GM19238 (cell line): ENCODE results near the gene XRCC4.
"Not testable (repeated sequence)": the region's sequence is repeated elsewhere in the genome, so short reads cannot be mapped to it uniquely, and the experiment has no call there.

Source experiments
- DNase-seq: peaks from one replicate; pipeline ENCODE4 v3.0.0; 2011; ENCODE audit warnings: low spot score; ENCODE audit not compliant: insufficient read length

The XRCC4 gene

GRCh38 chr5:83115816-83116215, 38.5 kb downstream of the XRCC4 start:
- no peak for DNase-seq

- DNase-seq, result no peak
Measured at GRCh38 chr5:83118471-83118870, 41.1 kb downstream of the XRCC4 start.

DNA sequence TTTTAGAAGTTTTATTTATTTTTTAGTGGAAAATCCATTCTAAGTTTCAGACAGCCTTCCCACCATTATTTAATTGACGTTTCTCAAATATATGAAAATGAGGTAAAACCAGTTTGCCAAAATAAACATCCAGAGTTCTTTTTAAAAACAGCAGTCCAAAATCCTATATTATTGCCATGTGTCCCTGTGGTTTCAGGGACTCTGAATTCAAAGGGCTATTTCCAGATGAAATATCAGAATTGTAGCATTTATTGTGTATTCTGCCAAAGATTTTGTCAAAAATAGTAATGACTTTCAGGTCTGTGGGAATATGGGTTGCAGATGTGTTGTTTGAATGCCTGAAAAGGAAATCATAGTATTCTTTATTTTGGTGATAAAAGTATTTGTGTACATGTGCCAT, 41.6 kb downstream of the XRCC4 start:
- DNase-seq, result no peak

- DNase-seq, result no peak
Measured at GRCh38 chr5:83124593-83124992, 47.2 kb downstream of the XRCC4 start.

DNA sequence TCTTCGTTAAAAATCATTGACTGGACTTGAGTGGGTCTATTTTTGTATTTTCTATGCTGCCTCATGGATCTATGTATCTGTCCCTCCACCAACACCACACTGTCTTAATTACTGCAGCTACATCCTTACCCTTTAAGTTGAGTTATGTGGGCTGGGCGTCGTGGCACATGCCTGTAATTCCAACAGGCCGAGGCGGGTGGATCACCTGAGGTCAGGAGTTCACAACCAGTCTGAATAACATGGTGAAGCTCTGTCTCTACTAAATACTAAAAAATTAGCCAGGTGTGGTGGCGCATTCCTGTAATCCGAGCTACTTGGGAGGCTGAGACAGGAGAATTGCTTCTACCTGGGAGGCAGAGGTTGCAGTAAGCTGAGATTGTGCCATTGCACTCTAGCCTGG, 48.2 kb downstream of the XRCC4 start:
- no peak for DNase-seq

DNA sequence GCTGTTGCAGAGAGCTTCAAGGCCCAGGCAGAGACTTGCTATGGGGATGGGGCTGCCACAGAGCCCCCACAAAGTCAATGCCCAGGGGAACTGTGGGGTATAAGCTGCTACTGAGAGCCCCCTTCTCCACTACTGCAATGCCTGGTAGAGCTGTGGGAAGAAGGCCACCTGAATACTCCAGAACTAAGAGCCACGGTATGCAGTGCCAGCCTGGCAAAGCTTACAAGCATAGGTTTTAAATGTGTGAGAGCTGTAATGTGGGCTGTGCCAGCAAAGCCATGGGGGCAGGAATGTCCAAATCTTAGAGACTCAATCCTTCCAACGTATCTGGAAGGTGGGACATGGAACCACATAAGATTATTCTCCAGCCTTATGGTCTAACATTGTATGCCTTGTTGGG, 49.2 kb downstream of the XRCC4 start:
- no peak for DNase-seq

DNA sequence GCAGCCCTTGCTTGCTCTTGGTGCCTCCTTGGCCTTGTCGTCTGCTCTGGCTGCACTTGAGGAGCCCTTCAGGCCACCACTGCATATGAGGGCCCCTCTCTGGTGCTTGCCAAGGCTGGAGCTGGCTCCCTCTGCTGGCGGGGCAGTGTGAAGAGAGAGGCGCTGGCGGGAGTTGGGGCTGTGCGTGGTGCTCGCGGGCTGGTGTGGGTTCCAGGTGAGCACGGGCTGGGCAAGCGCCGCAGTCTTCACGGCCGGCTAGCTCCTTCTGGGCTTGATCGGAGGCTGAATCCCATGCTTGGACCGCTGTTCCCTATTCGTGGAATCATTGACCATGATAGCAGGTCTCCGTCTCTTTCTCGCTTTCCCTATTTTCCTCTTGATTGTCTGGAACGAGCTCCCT, 56.5 kb downstream of the XRCC4 start:
- DNase-seq, result no peak

- DNase-seq, result no peak
Measured at GRCh38 chr5:83142526-83142925, 65.2 kb downstream of the XRCC4 start.

DNA sequence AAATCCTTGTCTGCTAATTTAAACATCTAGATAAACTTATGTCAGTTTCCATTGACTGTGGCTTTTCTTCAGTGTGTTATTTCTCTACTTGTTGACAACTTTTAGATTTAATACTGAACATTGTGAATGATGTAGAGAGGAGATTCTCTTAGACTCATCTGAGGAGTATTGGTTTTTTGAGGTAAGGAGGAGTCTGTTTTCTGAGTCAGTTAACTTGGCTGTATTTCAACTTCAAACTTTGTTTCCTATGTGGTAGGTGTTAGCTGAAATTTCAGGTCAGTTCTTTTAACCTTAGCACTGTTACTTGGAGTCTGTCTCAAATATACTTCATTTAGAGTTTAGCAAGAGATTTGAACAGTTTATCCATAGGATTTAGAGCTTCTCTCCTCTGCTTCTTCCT, 67.9 kb downstream of the XRCC4 start:
- no peak for DNase-seq

GRCh38 chr5:83145882-83146331, 68.6 kb downstream of the XRCC4 start:
- DNase-seq, result no peak

- no peak for DNase-seq
Measured at GRCh38 chr5:83146441-83146840, 69.1 kb downstream of the XRCC4 start.

GRCh38 chr5:83147593-83147992, 70.2 kb downstream of the XRCC4 start:
- DNase-seq, result no peak

DNA sequence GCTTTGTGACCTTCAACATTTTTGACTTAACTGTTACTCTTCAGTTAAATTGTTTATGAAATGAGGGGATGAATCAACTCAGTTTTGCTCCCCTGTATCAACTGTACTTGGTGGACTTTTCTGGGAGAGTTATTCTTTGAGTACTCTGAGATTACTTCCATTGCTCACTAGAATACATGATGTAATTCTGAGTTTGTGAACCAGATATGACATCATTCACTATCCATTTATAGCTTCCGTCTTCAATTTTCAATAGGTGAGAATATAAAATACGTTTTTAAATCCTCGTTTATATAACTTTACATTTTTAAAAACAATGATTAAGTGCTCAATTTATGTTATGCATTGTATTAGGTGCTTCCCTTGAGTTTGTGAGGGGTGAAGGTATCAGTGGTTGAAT, 71.0 kb downstream of the XRCC4 start:
- no peak for DNase-seq

DNA sequence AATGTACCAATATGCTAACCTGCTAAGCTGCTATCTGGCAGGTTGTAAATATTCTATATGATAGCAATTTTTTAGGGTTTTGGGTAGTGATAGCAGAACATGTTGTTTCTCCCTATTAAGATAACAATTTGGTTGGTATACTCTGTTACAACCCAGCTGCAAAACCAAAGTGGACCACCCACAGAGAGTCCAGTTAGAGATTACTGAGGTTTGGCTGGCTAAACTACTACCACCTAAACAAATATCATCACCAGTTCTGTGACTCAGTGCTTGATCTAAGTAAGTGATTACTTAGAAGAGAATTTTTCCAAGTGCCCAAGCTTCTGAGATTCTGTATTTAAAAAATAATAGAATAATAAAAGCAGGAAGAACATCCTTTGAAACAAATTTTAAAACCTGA, 72.3 kb downstream of the XRCC4 start:
- no peak for DNase-seq

DNA sequence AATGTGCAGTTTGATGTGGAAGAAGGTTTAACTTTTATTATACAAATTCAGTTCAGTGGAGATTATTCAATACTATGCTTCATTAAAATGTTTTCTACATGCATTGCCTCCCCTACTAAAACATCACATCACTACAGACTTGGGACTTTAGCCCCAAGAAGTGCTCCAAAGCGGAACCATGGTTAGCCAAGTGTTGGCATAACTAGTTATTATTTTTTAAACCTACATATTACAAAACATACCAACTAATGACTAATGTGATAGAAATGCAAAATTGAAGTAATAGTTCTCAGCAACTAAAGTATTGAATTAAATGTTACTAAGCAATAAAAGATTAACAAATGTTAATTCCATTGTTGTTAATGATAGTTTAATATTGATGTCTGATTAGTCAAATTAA, 74.5 kb downstream of the XRCC4 start:
- no peak for DNase-seq

DNA sequence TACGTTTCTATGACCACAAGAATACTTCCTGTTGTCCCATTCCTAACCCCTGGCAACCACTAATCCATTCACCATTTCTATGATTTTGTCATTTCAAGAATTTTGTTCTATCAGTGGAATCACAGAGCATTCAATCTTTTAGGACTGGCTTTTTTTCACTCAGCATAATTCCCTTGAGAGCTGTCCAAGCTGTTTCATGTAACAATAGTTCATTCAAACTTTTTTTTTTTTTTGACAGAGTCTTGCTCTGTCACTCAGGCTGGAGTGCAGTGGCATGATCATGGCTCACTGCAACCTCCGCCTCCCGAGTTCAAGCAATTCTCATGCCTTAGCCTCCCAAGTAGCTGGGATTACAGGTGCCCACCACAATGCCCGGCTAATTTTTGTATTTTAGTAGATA, 75.6 kb downstream of the XRCC4 start:
- not testable (repeated sequence) for DNase-seq

GRCh38 chr5:83156001-83156400, 78.7 kb downstream of the XRCC4 start:
- DNase-seq, result no peak

DNA sequence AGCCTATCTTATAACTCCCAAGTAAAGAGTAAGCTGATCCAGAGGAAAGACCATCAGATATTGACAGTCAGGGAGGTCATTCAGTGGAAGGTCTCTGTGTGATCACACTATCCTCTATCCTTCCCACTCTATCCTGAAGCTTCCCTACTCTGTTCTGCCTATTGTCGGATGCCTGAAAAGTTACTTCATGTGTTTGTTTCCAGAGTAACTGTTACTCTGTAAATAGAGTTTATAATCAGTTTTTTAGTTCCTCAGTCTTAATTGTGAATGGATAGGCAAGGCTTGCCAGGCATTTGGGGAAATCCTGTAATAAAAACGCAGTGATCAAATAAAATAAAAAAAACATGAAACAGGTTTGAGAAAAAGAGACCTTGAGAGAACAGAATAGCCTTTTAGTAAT, 79.8 kb downstream of the XRCC4 start:
- DNase-seq, result no peak

DNA sequence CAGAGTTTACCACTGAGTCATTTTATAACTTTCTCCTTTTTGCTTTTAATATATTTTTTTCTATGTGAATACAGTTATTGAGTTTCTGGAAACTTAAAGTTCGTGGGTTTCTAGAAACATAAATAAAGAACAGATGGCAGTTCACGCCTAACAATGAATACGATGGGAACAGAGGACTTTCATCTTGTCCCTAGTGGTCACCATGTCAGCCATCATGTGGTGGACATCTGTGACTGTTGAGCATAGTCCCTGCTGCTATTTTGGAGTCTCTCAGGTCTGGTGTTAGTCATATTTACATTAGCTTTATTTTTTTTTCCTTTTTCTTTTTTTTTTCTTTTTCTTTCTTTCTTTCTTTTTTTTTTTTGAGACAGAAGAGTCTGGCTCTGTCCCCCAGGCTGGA, 85.3 kb downstream of the XRCC4 start:
- DNase-seq, result no peak

DNA sequence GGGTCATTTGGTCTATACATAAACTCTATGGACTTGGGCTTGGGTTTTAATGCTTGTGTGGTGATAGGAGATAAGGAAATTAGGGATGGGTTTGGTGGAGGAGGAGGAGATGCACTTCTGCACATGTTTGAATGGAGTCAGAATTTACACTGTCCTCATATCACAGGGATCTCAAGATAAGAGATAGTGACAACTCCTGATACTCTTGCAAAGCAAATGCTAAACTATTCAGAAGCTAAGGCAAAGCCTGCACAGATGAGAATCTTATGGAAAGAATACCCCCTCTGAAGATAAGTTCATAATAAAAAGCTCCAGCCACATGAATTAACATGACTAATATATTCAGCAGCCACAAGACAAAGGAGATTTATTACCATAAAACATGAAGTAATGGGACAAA, 90.2 kb downstream of the XRCC4 start:
- no peak for DNase-seq

DNA sequence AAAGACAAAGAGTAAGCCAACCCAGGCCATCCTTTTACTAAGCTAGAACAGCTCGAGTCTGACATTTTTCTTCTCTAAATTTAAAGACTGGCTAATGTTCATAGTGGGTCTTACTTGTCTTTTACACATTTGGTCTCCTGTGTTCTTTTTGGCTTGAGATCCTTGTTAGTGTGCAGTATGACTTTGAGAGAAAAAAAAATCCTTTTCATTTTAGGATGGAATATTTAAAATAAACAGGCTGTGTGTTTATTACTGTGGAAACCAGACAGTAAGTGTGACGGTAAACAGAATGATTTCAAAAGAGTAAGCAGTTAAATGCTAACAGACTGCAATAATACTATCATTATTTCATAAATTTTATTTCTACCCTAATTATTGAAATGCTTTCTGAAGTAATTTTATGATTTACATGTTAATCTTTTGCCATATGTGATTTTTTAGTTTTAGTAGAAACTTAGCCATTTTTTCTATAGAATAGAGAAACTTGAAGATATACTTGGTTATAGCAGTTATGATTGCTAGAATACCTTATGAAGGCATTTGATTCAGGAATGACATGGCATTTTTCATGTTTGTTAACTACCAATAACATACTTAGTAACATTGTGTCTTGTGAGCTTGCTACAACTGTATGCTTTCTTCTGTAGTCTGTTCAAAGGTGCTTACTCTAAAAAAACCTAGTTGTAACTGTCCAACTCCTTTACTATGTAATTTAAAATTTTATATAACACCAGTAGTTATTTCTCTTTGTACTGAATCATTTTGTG, 92.4 kb downstream of the XRCC4 start:
- no peak for DNase-seq

DNA sequence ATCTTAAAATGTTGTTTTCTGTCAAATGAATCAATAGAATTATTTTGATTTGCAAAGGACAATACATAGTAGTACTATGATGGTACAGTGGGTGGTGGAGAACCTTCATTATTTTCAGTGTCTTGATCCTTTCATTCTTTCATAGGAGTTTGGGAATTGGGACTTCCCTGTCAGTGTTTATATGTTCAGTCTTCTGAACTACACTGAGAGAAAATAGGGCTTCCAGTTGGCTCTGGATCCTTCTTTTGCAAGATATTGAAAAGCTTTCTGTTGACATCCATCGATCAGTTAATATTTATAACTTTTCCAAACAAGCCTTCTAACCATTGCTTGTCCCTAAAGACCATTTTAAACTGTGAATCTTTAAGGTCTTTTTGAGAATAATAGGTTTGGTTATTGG, 94.7 kb downstream of the XRCC4 start:
- no peak for DNase-seq

GRCh38 chr5:83172655-83173054, 95.3 kb downstream of the XRCC4 start:
- no peak for DNase-seq

GRCh38 chr5:83173826-83174225, 96.5 kb downstream of the XRCC4 start:
- DNase-seq, result no peak
